Fibroblast of skin of left quadriceps (primary cell): ENCODE data around the gene MACROD1.
"Not testable (repeated sequence)": the region's sequence is repeated elsewhere in the genome, so short reads cannot be mapped to it uniquely, and the experiment has no call there.

Experiments used
- DNase-seq, 2 experiments: peaks; one replicate each; pipeline ENCODE4 v3.0.0-alpha.2; 2013; ENCODE audit warnings: low read depth in 2 of 2

The MACROD1 gene

GRCh38 chr11:64056861-64057260 is 109.1 kb downstream of the MACROD1 start:
- DNase-seq = no peak

DNA sequence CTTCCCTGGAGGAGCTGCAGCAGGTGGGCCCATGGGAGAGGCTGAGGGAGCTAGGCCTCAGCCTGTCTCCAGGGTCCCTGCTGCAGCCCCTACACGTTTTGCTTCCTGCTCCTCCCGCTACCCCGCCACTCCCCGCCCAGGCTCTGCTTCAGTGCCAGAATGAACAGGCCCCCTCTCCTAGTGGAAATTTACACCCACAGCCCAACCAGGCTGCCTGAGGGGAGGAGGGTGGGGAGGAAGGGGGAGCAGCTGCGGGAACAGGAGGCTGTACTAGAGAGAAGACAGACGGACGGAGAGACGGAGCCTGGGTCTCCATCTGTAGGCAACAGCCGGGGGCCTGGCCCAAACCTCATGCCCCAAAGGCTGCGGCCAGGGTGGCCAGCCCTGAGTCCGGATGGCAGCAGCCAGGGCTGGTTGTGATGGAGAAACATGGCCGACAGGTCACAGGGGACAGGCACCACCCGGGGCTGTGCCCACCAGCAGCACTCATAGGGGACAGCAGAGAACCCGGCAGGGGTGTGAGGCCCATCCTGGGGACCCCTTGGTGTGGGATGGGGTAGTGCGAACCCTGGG is 109.6 kb downstream of the MACROD1 start:
- no peak for DNase-seq

- DNase-seq = no peak
Observed at GRCh38 chr11:64055077-64055476, 110.8 kb downstream of the MACROD1 start.

GRCh38 chr11:64053699-64054098 is 112.2 kb downstream of the MACROD1 start:
- no peak for DNase-seq

- no peak for DNase-seq
Observed at GRCh38 chr11:64052938-64053622, 112.8 kb downstream of the MACROD1 start.

DNA sequence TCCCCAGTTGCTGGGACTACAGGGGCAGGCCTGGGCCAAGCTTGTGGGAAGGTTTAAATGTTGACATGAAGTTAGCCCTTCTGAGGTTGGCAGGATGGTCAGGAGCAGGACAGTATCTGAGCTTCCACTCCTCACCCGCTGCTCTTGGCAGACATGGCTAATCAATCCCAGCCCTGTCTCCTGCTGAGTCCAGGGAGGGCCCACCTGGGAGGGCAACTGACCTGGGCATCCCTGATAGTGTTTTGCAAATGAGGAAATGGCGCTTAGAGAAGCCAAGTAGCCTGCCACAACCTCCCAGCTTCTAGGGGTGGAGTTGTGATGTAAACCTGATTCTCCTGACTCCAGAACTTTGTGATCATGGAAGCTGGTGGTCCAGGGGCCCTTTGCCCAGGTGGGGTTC is 113.5 kb downstream of the MACROD1 start:
- DNase-seq = no peak

- DNase-seq = no peak
Observed at GRCh38 chr11:64051297-64051696, 114.6 kb downstream of the MACROD1 start.

- DNase-seq = no peak
Observed at GRCh38 chr11:64049509-64049908, 116.4 kb downstream of the MACROD1 start.

DNA sequence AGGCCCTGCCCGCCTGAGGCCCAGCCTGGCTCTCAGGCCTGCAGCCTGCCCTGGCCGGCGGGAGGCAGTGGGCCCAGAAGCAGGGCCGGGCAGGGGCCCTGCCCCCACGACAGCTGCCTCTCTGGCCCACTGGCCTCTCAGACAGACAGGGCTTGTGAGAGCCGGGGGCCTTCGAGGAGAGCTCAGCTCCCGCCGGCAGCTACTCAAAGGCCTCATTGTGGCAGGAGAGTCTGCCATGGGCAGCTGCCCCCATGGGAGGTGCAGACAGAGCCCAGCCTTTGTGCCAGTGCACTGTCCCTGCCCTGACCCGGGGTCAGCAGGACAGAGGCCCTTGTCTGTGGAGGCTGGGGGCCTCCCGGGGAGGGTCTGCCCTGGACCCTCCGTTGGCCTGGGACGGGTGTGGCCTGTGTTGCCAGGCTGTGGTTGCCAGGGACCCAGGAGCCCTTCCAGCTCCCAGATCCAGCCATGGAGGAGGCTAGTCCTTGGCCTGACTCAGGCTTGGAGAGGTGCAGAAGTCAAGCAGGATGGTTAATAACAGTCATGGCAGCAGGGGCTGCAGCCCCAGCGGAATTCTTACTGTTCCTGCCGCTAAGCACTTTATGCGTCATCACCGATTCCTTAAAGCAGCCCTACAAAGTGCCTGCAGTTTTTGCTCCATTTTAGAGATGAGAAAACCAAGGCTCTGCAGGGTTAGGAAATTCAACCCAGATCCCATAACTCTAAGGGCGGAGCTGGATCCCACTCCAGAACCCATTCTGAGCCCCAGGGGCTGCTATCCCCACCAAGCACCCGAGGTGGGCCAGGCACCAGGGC is 117.7 kb downstream of the MACROD1 start:
- no peak for DNase-seq

DNA sequence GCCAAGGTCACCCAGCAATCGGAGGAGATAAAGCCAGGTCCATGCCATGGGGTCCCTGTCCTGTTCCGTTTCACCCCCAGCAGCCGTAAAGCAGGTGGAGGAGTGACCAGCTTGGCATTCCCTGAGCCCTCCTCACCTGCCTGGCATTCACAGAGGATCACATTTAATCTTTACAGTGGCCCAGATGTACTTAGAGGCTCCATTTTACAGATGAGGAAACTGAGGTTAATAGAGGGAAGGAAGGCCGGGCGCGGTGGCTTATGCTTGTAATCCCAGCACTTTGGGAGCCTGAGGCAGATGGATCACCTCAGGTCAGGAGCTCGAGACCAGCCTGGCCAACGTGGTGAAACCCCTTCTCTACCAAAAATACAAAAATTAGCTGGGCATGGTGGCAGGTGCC is 118.5 kb downstream of the MACROD1 start:
- not testable (repeated sequence) for DNase-seq

DNA sequence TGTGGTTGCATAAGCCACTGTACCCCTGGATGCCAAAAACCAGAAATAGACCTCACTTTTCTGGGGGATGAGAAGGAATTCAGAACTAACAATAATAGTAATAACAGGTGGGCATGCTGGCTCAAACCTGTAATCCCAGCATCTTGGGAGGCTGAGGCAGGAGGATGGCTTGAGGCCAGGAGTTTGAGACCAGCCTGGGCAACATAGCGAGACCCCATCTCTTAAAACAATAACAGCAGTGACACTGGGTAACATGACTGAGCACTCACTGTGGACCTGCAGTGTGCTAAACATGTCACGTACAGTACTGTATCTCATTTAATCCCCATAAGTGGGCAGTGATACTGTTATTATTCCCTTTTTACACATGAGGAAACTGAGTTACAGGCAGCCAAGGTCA is 120.2 kb downstream of the MACROD1 start:
- no peak for DNase-seq

DNA sequence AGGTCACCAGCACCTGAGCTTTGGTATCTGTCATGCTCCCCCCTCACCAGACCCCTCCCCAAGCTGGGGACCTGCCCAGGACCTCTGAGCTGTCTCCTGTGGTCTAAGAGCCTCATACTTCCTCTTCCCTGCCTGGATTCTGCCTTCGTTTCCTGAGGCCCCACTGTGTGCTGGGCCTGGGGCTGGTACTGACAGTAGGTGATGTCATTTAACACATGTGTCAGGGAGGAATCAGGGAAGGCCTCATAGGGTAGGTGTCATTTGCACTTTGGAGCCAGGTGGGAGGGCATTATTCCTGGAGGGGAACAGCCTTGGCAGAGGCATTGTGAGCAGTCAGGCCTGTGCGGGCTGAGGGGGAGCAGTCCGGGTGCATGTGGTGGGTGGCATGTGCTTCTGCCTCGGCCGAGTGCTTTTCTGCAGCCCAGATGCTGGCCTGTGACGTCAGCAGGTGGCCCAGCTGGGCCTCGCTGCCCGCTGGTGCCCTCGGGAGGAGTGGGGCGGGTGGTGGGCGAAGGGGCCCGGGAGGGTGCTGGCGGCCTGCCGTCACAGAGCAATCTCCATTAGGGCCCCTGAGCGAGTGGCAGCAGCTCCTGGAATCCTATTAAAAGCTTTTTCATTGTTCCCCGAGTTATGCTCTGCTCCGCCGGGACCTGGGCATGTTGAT is 121.1 kb downstream of the MACROD1 start:
- DNase-seq = no peak

DNA sequence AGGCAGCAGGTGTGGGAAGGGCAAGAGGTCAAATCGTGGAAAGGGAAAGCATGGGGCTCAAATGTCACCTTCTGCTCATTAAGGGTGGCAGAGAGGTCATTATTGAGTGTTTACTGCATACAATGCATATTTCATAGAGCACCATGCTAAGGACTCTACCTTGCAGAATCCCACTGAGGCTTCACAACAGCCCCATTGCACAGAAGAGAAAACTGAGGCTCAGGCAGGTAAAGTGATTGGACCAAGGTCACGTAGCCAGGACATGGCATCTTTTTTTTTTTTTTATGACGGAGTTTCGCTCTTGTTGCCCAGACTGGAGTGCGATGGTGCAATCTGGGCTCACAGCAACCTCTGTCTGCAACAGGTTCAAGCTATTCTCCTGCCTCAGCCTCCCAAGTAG is 122.4 kb downstream of the MACROD1 start:
- no peak for DNase-seq

DNA sequence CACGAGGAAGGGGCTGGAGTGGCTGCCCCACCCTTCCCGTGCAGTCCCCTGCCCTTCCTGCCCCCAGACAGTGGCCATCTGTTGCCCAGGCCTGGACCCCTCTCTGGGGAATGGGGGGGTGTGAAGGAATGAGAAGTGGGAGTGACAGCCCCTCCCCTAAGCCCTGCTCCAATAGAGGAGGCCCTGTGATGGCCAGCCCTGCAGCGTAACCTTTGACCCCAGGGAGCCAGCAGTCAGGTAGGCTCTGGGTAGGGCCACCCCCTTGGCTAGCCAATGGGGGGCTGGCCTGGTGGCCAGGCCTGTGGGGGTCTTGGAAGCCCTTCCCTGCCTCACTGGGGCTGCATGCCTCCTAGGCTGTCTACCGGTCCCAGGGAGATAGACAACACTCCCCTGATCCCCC is 123.6 kb downstream of the MACROD1 start:
- DNase-seq = no peak

- no peak for DNase-seq
Observed at GRCh38 chr11:64041846-64042245, 124.1 kb downstream of the MACROD1 start.

GRCh38 chr11:64040684-64041322 is 125.1 kb downstream of the MACROD1 start:
- no peak for DNase-seq

- no peak for DNase-seq
Observed at GRCh38 chr11:64039012-64039665, 126.8 kb downstream of the MACROD1 start.

DNA sequence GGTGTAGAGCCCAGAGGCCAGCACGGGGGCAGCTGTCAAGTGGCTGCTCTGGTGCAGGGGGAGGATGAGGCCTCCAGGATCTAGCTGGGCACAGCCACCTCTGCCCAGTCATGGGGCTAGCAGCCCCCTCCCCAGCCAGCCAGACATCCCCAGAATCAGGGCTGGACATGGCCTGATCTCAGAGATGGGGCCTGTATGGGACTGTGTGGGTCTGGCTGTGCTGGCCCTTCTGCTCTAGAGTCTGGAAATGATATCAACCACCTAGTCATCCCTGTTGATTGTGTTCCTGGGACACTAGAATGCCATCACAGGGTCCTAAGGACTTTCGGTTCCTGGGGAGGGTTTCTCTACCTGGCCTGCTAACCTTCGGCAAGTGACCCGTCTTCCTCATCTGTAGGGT is 127.4 kb downstream of the MACROD1 start:
- no peak for DNase-seq

GRCh38 chr11:64037027-64037634 is 128.8 kb downstream of the MACROD1 start:
- no peak for DNase-seq

GRCh38 chr11:64036087-64037026 is 129.6 kb downstream of the MACROD1 start:
- DNase-seq = no peak
